ENCODE results near the gene NBAS. TPM values are rescaled to one million over a fixed set of nuclear protein-coding genes. Genes with fewer than 3 reads are reported as not detected.

NBAS gene
- total and polyA plus RNA-seq, 10 of the 15 experiments (the other 5 are each of a cell fraction or from before 2014, with no cell fraction given) = 4.3 to 32.7 (median 20.8) TPM

GRCh38 chr2:15262792-15263191 lies 298.3 kb downstream of the NBAS start:
- no peak overlapping the region for H3K9ac ChIP-seq (ENCODE audit: control insufficient read depth, insufficient read depth, low read length)
- H3K27ac ChIP-seq (ENCODE audit: control insufficient read depth, insufficient read depth) = no peak overlapping the region
- H3K79me2 ChIP-seq (ENCODE audit: control insufficient read depth, insufficient read depth, low read length) = no peaks in the 10 kb centered on the region
- H3K9me3 ChIP-seq (replicated peaks; ENCODE audit: control insufficient read depth, insufficient read depth, low read length) = peaks cover 3% of the 10 kb centered on the region; the same call in 2 of the 3 replicates
- ATAC-seq (no peak), FAIRE-seq (no peak), DNase-seq (ENCODE audit: low read depth, low spot score) (no peak)
- ChIA-PET SMC1A (ENCODE audit: uncharacterized antibody, unreplicated experiment) (interaction anchor here (0.9 kb wide), 1 partner anchor 14 kb away, joined by 3 read pairs; no protein-coding TSS in a partner anchor), CTCF (no interaction called here), POLR2A (no interaction called here), RAD21 (ENCODE audit: unreplicated experiment) (no interaction called here)
- WGBS (ENCODE audit: insufficient coverage, insufficient replicate concordance, low lambda C conversion rate, missing lambda C conversion rate) = 94% methylated on average over 2 of the region's 2 CpGs
- no peak overlapping the region for H2AFZ ChIP-seq (ENCODE audit: control insufficient read depth, low read depth, low read length)
- H3K27me3 ChIP-seq (replicated peaks in 1 of 2; ENCODE audit: control insufficient read depth in 2 of 2, insufficient read depth in 2 of 2, low read length in 1 of 2) = no peaks in the 10 kb centered on the region
- intact Hi-C loops (cut with micrococcal nuclease; ENCODE audit: unreplicated experiment) (no loop called here), in situ Hi-C loops (cut with MboI) (no loop called here)
- no peak overlapping the region for H3K4me3 ChIP-seq
- H3K36me3 ChIP-seq (ENCODE audit: control insufficient read depth in 2 of 2, insufficient read depth in 2 of 2, low read length in 1 of 2) = peaks cover 0 to 2% of the 10 kb centered on the region in 2 experiments; a peak in 1 of 4 replicates
- no peaks in the 10 kb centered on the region for H4K20me1 ChIP-seq (ENCODE audit: control insufficient read depth, insufficient read depth)
- TF ChIP-seq NBN (IDR thresholded peaks at IDR 0.05) (no peak), STAT3 (IDR thresholded peaks at IDR 0.05; ENCODE audit: low read depth, low read length) (no peak), TARDBP (IDR thresholded peaks at IDR 0.05; ENCODE audit: borderline replicate concordance) (no peak), GATAD2B (conservative IDR thresholded peaks at IDR 0.05; ENCODE audit: low read depth) (no peak), PML (IDR thresholded peaks at IDR 0.05; ENCODE audit: low read length) (no peak), CHD1 (IDR thresholded peaks at IDR 0.05; ENCODE audit: low read depth, low read length) (no peak), KDM1A (IDR thresholded peaks at IDR 0.05; ENCODE audit: borderline replicate concordance) (no peak)
- no peaks in the 10 kb centered on the region for H3K4me1 ChIP-seq (ENCODE audit: control insufficient read depth, insufficient read depth, low read length)
- H3K4me2 ChIP-seq (ENCODE audit: control insufficient read depth, insufficient read depth) = no peak overlapping the region
- BruUV-seq (replicated peaks) = no TSS peak

- Histone ChIP-seq H3K4me1 (ENCODE audit: control insufficient read depth, insufficient read depth, low read length) (no peaks in the 10 kb centered on the region), H2AFZ (ENCODE audit: control insufficient read depth, low read depth, low read length) (no peak overlapping the region), H3K9me3 (replicated peaks; ENCODE audit: control insufficient read depth, insufficient read depth, low read length) (peaks cover 3% of the 10 kb centered on the region; the same call in 2 of the 3 replicates), H3K27me3 (replicated peaks in 1 of 2; ENCODE audit: control insufficient read depth in 2 of 2, insufficient read depth in 2 of 2, low read length in 1 of 2) (no peaks in the 10 kb centered on the region), H3K9ac (ENCODE audit: control insufficient read depth, insufficient read depth, low read length) (no peak overlapping the region), H3K4me3 (no peak overlapping the region), H3K27ac (ENCODE audit: control insufficient read depth, insufficient read depth) (no peak overlapping the region), H3K36me3 (ENCODE audit: control insufficient read depth in 2 of 2, insufficient read depth in 2 of 2, low read length in 1 of 2) (peaks cover 0 to 2% of the 10 kb centered on the region in 2 experiments; a peak in 2 of 4 replicates), H4K20me1 (ENCODE audit: control insufficient read depth, insufficient read depth) (no peaks in the 10 kb centered on the region), H3K4me2 (ENCODE audit: control insufficient read depth, insufficient read depth) (no peak overlapping the region), H3K79me2 (ENCODE audit: control insufficient read depth, insufficient read depth, low read length) (no peaks in the 10 kb centered on the region)
- TF ChIP-seq ASH2L (IDR thresholded peaks at IDR 0.05; ENCODE audit: borderline replicate concordance, low read depth) (no peak), PBX3 (IDR thresholded peaks at IDR 0.05; ENCODE audit: insufficient replicate concordance, low read depth, low read length) (no peak), ZSCAN29 (IDR thresholded peaks at IDR 0.05) (no peak)
- FAIRE-seq = no peak
- no peak for ATAC-seq
- no TSS peak for BruUV-seq (replicated peaks)
- RAD21 ChIA-PET (ENCODE audit: unreplicated experiment) = no interaction called here
- POLR2A ChIA-PET = no interaction called here
- in situ Hi-C loops (cut with MboI) = no loop called here
- no peak for DNase-seq (ENCODE audit: low read depth, low spot score)
- intact Hi-C loops (cut with micrococcal nuclease; ENCODE audit: unreplicated experiment) = no loop called here
- WGBS (ENCODE audit: insufficient coverage, insufficient replicate concordance, low lambda C conversion rate, missing lambda C conversion rate) = 97% methylated on average over 2 of the region's 2 CpGs
- CTCF ChIA-PET = no interaction called here
- SMC1A ChIA-PET (ENCODE audit: uncharacterized antibody, unreplicated experiment) = no interaction called here
Measured at GRCh38 chr2:15260835-15261234, 300.3 kb downstream of the NBAS start.

Data from GM12878 (cell line).